SK-N-SH treated with all-trans-retinoic acid at 6 μM for 48 hours (cell line): ENCODE results near the gene IL6.
"Not testable (repeated sequence)": the region's sequence is repeated elsewhere in the genome, so short reads cannot be mapped to it uniquely, and the experiment has no call there.

Experiments
- ATAC-seq: fragments of 200-7000 bp; cut with Tn5 transposase; 3 replicates; pipeline ENCODE4 v1.9.1; 2020; ENCODE audit warnings: mild to moderate bottlenecking, moderate library complexity
- ARNTL ChIP-seq: fragments of 450-650 bp; formaldehyde crosslinking; IDR thresholded peaks from 2 replicates; pipeline ENCODE4 v1.5.0; 2020; ENCODE audit warnings: low read depth, mild to moderate bottlenecking, moderate library complexity, borderline replicate concordance
- BACH2 ChIP-seq: fragments of 250-450 bp; sonication (Bioruptor Pico); IDR thresholded peaks from 2 replicates; pipeline ENCODE4 v1.9.0; 2021; ENCODE audit warnings: mild to moderate bottlenecking, borderline replicate concordance
- CSDC2 ChIP-seq: fragments of 250-450 bp; sonication (Bioruptor Pico); IDR thresholded peaks from 2 replicates; pipeline ENCODE4 v1.5.0; 2020; ENCODE audit warnings: mild to moderate bottlenecking, moderate library complexity
- ESRRG ChIP-seq: fragments of 250-450 bp; sonication (Bioruptor Pico); IDR thresholded peaks from 2 replicates; pipeline ENCODE4 v1.6.1; 2021; ENCODE audit warnings: mild to moderate bottlenecking
- GLIS3 ChIP-seq: fragments of 250-450 bp; sonication (Bioruptor Pico); IDR thresholded peaks from 2 replicates; pipeline ENCODE4 v1.5.0; 2020; ENCODE audit warnings: mild to moderate bottlenecking, moderate library complexity
- OSR1 ChIP-seq: fragments of 250-450 bp; sonication (Bioruptor Pico); IDR thresholded peaks from 2 replicates; pipeline ENCODE4 v1.8.0; 2022; ENCODE audit warnings: moderate library complexity, mild to moderate bottlenecking, inconsistent platforms
- PPARA ChIP-seq: fragments of 250-450 bp; sonication (Bioruptor Pico); IDR thresholded peaks from 2 replicates; pipeline ENCODE4 v1.5.0; 2020; ENCODE audit warnings: mild to moderate bottlenecking, borderline replicate concordance
- RARB ChIP-seq: fragments of 250-450 bp; sonication (Bioruptor Pico); IDR thresholded peaks from 2 replicates; pipeline ENCODE4 v1.8.0; 2021; ENCODE audit warnings: mild to moderate bottlenecking, moderate library complexity
- TCF4 ChIP-seq: fragments of 250-450 bp; sonication (Bioruptor Pico); IDR thresholded peaks from 2 replicates; pipeline ENCODE4 v1.8.0; 2021; ENCODE audit warnings: mild to moderate bottlenecking, moderate library complexity, borderline replicate concordance
- TOX ChIP-seq: fragments of 250-450 bp; sonication (Bioruptor Pico); IDR thresholded peaks from 2 replicates; pipeline ENCODE4 v1.8.0; 2021; ENCODE audit warnings: mild to moderate bottlenecking, moderate library complexity, borderline replicate concordance
- ZFP3 ChIP-seq: fragments of 250-450 bp; sonication (Bioruptor Pico); IDR thresholded peaks from 2 replicates; pipeline ENCODE4 v1.5.0; 2020; ENCODE audit warnings: mild to moderate bottlenecking, moderate library complexity
- ZNF8 ChIP-seq: fragments of 450-650 bp; formaldehyde crosslinking; IDR thresholded peaks from 2 replicates; pipeline ENCODE4 v1.5.0; 2020; ENCODE audit warnings: mild to moderate bottlenecking, moderate library complexity
- TF ChIP-seq, protein P1 (sequence below): fragments of 250-450 bp; sonication (Bioruptor Pico); IDR thresholded peaks from 2 replicates; pipeline ENCODE4 v1.8.0; 2020; ENCODE audit warnings: mild to moderate bottlenecking, moderate library complexity, borderline replicate concordance
- TF ChIP-seq, protein P2 (sequence below): fragments of 250-450 bp; sonication (Bioruptor Pico); IDR thresholded peaks from 2 replicates; pipeline ENCODE4 v1.5.1; 2020; ENCODE audit warnings: low read depth, mild to moderate bottlenecking, moderate library complexity
- TF ChIP-seq, protein P3 (sequence below): fragments of 250-450 bp; sonication (Bioruptor Pico); IDR thresholded peaks from 2 replicates; pipeline ENCODE4 v1.8.0; 2021; ENCODE audit warnings: low read depth, mild to moderate bottlenecking, moderate library complexity, borderline replicate concordance
- TF ChIP-seq, protein P4 (sequence below): fragments of 250-450 bp; sonication (Bioruptor Pico); IDR thresholded peaks from 2 replicates; pipeline ENCODE4 v1.5.0; 2020; ENCODE audit warnings: mild to moderate bottlenecking, moderate library complexity

The IL6 gene

DNA sequence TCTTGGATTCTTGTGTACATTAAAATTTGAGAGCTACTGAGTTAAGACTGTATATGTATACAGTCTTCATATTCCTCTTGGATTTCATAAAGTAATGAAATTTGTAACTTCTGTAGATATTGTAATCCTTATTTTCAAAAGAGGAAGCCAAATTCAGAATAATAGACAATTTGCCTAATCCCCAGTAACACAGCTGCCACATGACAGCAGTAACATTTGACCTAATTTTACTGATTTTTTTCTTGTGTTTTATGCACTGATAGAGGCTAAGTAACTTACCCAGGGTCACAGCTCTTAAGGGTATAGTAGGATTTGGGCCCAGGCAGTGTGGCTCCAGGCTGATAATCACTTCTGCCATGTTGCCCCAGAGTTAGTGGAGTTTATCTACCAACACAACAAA, 40.4 kb upstream of the IL6 start:
- no peak for ATAC-seq
- TF ChIP-seq OSR1 (CRISPR knock-in tag) (no peak), BACH2 (CRISPR knock-in tag) (no peak), PPARA (CRISPR knock-in tag) (no peak), ZNF8 (CRISPR knock-in tag) (no peak)
- TF ChIP-seq, protein P1, sequence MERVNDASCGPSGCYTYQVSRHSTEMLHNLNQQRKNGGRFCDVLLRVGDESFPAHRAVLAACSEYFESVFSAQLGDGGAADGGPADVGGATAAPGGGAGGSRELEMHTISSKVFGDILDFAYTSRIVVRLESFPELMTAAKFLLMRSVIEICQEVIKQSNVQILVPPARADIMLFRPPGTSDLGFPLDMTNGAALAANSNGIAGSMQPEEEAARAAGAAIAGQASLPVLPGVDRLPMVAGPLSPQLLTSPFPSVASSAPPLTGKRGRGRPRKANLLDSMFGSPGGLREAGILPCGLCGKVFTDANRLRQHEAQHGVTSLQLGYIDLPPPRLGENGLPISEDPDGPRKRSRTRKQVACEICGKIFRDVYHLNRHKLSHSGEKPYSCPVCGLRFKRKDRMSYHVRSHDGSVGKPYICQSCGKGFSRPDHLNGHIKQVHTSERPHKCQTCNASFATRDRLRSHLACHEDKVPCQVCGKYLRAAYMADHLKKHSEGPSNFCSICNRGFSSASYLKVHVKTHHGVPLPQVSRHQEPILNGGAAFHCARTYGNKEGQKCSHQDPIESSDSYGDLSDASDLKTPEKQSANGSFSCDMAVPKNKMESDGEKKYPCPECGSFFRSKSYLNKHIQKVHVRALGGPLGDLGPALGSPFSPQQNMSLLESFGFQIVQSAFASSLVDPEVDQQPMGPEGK (CRISPR knock-in tag) = no peak
- TF ChIP-seq, protein P2, sequence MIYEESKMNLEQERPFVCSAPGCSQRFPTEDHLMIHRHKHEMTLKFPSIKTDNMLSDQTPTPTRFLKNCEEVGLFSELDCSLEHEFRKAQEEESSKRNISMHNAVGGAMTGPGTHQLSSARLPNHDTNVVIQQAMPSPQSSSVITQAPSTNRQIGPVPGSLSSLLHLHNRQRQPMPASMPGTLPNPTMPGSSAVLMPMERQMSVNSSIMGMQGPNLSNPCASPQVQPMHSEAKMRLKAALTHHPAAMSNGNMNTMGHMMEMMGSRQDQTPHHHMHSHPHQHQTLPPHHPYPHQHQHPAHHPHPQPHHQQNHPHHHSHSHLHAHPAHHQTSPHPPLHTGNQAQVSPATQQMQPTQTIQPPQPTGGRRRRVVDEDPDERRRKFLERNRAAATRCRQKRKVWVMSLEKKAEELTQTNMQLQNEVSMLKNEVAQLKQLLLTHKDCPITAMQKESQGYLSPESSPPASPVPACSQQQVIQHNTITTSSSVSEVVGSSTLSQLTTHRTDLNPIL = no peak
- TF ChIP-seq, protein P3, sequence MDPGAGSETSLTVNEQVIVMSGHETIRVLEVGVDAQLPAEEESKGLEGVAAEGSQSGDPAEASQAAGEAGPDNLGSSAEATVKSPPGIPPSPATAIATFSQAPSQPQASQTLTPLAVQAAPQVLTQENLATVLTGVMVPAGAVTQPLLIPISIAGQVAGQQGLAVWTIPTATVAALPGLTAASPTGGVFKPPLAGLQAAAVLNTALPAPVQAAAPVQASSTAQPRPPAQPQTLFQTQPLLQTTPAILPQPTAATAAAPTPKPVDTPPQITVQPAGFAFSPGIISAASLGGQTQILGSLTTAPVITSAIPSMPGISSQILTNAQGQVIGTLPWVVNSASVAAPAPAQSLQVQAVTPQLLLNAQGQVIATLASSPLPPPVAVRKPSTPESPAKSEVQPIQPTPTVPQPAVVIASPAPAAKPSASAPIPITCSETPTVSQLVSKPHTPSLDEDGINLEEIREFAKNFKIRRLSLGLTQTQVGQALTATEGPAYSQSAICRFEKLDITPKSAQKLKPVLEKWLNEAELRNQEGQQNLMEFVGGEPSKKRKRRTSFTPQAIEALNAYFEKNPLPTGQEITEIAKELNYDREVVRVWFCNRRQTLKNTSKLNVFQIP (CRISPR knock-in tag) = no peak

DNA sequence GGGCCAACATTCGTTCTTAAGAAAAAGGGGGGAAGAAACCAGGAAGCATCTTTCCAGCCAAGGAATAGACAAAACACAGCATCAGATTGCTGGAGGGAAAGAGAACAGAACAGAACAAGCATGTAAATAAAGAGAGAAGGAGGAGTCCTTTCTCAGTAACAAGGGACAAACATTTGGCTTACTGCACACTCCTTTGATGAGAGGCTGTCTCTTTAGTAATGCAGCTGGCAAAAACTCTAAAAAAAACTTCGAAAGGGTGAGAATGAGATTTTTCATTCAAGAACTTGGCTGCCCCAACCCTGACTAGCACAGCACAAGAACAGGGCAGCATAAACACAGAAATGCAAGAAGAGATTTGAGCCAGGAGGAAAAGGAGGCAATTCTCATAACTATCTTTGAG, 38.9 kb upstream of the IL6 start:
- ATAC-seq = no peak

DNA sequence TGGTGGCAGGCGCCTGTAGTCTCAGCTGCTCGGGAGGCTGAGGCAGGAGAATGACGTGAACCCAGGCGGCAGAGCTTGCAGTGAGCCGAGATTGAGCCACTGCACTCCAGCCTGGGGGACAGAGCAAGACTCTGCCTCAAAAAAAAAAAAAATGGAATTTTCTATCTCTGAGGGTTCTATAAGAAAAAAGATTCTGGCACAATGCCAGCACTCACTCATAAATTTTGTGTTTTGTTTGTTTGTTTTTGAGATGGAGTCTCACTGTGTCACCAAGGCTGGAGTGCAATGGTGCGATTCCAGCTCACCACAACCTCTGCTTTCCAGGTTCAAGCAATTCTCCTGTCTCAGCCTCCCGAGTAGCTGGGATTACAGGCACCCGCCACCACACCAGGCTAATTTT, 38.1 kb upstream of the IL6 start:
- not testable (repeated sequence) for ATAC-seq

More for the DNA sequence above, 38.9 kb upstream of the IL6 start:
- TF ChIP-seq PPARA (CRISPR knock-in tag) (no peak), OSR1 (CRISPR knock-in tag) (no peak), TOX (CRISPR knock-in tag) (no peak), ESRRG (CRISPR knock-in tag) (no peak), TCF4 (no peak), ZNF8 (CRISPR knock-in tag) (no peak), ZFP3 (CRISPR knock-in tag) (no peak), CSDC2 (CRISPR knock-in tag) (no peak), GLIS3 (CRISPR knock-in tag) (no peak), RARB (CRISPR knock-in tag) (no peak)
- TF ChIP-seq, protein P4, sequence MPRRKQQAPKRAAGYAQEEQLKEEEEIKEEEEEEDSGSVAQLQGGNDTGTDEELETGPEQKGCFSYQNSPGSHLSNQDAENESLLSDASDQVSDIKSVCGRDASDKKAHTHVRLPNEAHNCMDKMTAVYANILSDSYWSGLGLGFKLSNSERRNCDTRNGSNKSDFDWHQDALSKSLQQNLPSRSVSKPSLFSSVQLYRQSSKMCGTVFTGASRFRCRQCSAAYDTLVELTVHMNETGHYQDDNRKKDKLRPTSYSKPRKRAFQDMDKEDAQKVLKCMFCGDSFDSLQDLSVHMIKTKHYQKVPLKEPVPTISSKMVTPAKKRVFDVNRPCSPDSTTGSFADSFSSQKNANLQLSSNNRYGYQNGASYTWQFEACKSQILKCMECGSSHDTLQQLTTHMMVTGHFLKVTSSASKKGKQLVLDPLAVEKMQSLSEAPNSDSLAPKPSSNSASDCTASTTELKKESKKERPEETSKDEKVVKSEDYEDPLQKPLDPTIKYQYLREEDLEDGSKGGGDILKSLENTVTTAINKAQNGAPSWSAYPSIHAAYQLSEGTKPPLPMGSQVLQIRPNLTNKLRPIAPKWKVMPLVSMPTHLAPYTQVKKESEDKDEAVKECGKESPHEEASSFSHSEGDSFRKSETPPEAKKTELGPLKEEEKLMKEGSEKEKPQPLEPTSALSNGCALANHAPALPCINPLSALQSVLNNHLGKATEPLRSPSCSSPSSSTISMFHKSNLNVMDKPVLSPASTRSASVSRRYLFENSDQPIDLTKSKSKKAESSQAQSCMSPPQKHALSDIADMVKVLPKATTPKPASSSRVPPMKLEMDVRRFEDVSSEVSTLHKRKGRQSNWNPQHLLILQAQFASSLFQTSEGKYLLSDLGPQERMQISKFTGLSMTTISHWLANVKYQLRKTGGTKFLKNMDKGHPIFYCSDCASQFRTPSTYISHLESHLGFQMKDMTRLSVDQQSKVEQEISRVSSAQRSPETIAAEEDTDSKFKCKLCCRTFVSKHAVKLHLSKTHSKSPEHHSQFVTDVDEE (CRISPR knock-in tag) = no peak

DNA sequence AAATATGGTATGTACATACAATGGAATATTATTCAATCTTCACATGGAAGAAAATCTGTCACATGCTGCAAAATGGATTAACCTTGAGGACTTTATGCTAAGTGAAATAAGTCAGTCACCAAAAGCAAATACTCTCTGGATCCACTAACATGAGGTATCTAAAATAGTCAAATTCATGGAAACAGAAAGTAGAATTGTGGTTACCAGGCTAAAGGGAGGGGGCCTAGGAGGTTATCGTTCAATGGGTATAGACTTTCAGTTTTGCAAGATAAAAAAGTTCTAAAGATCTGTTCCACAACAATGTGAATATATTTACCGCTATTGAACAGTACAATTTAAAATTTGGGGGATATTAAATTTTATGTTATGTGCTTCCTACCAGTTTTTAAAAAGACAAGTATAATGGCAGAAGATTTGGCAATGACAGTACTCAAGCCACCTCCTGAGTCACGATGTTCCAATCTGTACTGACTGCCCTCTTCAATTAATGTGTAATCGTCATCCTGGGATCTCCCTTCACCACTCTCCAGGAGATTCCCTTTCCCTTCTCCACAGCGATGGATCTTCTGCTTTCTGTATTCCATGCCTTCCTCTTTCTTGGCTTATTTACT, 32.3 kb upstream of the IL6 start:
- peak; percentile 32; the same call in 2 of the 3 replicates for ATAC-seq
- TF ChIP-seq ZNF8 (CRISPR knock-in tag) (no peak), ESRRG (CRISPR knock-in tag) (no peak)

DNA sequence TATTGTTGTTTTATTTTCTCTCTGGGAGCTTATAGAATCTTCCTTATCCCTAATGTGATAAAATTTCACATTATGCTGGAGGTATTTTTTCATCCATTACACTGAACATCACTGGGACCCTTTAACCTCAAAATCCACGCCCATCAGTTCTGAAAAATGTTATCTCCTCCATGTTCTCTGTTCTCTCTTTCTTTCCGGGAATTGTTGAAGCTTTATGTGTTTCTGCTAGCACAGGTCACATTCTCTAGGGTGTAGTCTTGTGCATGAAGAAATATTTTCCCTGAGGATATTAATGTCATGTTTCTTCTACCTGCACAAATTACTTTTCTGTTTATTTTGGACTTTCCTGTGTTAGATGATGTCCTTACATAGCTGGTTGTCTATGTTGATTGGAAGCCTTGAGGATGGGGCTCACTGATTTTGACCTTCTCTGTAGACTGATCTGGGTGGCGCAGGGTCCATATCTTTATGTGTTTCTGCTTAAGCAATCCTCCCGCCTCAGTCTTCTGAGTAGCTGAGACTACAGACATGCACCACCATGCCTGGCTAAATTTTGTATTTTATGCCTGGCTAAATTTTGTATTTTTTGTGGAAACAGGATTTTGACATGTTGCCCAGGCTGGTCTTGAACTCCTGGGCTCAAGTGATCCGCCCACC, 31.4 kb upstream of the IL6 start:
- no peak for TF ChIP-seq OSR1 (CRISPR knock-in tag)
- TF ChIP-seq ARNTL = no peak
- TF ChIP-seq, protein P1 (CRISPR knock-in tag) = no peak
- TF ChIP-seq, all 23 proteins: peak for 0
- no peak for ATAC-seq
